C4-2B (cell line): ENCODE measurements around the gene CLOCK.

Experiments used
- H3K27ac ChIP-seq: fragments of 450-650 bp; 2 replicates; pipeline ENCODE4 v1.5.1; 2017
- CTCF ChIP-seq: fragments of 450-650 bp; conservative IDR thresholded peaks from 2 replicates; pipeline ENCODE4 v1.5.1; 2017; ENCODE audit warnings: mild to moderate bottlenecking
- ZFX ChIP-seq: fragments of 450-650 bp; IDR thresholded peaks from 2 replicates; pipeline ENCODE4 v1.6.1; 2017

Gene CLOCK

DNA sequence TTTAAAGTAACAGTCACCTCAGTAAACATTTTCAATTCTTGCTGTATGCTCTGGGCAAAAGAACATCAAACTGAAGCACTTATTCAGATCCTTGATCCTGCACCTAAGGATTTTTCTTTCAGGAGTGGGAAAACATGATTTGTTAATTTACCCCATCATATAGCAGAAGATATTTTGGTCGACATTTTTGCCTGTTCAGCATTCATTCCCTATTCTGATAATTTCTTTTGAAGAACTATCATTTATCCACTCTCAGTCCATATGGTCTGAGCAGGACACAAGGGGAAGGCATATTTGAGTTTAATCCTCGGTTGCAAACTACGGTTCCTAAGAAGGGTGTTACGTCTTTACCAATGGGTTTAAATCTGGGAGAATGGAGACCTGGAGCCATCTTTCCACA is 1.2 kb upstream of the CLOCK start:
- H3K27ac ChIP-seq: no peak overlapping the region

GRCh38 chr4:55547466-55547770 is 709 bp upstream of the CLOCK start:
- H3K27ac ChIP-seq: peak overlapping the region; percentile 93
- TF ChIP-seq CTCF: no peak
- no peak for TF ChIP-seq ZFX

More for the DNA sequence above, 1.2 kb upstream of the CLOCK start:
- no peak for TF ChIP-seq ZFX
- no peak for TF ChIP-seq CTCF

DNA sequence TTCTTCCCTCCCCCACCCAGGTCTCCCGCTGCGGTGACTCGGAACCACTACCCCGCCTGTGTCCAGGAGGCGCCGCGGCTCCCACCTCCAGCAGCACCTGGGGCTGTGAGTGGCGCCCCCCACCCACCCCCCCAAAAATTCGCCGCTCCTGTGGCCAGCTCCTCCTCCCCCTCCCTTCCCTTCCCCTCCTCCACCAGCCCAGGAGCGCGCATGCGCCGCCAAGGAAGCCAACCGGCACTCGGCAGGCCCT is 278 bp downstream of the CLOCK start:
- H3K27ac ChIP-seq: peak overlapping the region; percentile 93
- no peak for TF ChIP-seq CTCF
- no peak for TF ChIP-seq ZFX

GRCh38 chr4:55545641-55546505 is 836 bp downstream of the CLOCK start:
- H3K27ac ChIP-seq: peak overlapping the region; percentile 93
- TF ChIP-seq CTCF: no peak
- TF ChIP-seq ZFX: peak; percentile 70

- H3K27ac ChIP-seq: peak overlapping the region; percentile 93
- TF ChIP-seq CTCF (no peak), ZFX (no peak)
These were observed 1.6 kb downstream of the CLOCK start for GRCh38 chr4:55545151-55545550.

DNA sequence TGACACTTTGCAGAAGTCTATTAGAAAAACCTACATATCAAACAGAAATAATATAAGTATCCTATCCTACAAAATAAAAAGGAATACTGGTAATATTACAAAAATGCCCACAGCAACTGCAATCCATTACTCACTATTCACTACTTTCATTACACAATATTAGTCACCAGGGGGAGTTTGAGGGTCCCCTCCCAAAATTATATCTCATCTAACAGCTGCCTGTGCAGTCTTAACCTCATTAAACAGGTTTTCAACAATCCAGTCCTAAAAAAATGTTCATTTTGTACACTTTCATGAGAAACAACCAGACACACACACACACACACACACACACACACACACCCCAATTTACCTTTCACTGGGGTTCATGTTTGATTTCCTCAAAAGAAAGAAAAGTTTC is 2.9 kb downstream of the CLOCK start:
- no peak overlapping the region for H3K27ac ChIP-seq
- TF ChIP-seq CTCF: 0 out of 2 replicates have a peak, but pooled peaks have one; percentile 9
- no peak for TF ChIP-seq ZFX

DNA sequence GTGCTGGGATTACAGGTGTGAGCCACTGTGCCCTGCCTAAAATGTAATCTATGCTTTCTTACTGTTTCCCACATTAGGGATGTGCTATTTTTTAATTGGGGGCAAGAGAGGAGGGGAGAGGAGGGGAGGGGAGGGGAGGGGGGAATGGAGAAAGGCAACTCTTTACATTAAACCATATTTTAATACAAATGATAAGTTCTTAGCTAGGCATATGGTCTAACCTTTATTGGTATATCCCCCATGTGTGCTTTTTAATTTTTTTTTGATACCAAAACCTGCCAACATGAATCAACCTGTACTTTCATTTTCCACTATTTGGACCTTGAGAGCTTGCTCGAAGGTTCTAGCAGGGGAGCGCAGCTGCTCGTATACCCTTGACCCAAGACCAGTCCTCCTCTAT is 6.4 kb downstream of the CLOCK start:
- no peak overlapping the region for H3K27ac ChIP-seq
- TF ChIP-seq ZFX: no peak
- TF ChIP-seq CTCF: no peak
